AG09319 (cell line): ENCODE measurements around the gene PDIA3.

Experiments used
- DNase-seq: peaks from one replicate; pipeline ENCODE4 v3.0.0-alpha.2; 2010; ENCODE audit warnings: low read depth; ENCODE audit errors: extremely low read depth
- TF ChIP-seq, protein P1 (sequence below): IDR thresholded peaks from 2 replicates; pipeline ENCODE4 v1.5.1; 2011; ENCODE audit warnings: low read depth, mild to moderate bottlenecking, inconsistent platforms, low read length, moderate library complexity

Gene PDIA3

DNA sequence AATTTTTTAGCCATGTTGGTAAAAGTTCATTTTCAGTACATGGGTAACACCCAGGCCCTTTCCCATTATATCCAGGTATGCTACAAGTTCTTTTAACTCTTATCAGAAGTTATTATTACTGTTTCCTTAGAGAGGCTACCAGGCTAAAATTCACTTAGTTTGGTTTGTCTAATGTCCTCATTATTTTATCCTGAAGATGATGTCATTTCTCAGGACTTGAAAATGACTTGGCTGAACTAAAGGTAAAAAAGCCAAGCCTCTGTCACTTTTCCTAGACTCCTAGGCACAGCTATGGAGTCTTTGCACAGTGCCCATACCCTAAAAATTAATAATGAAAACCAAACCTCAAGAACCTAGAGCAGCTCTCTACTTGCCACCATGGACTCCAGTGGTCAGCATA is 26.4 kb downstream of the PDIA3 start:
- TF ChIP-seq, protein P1, sequence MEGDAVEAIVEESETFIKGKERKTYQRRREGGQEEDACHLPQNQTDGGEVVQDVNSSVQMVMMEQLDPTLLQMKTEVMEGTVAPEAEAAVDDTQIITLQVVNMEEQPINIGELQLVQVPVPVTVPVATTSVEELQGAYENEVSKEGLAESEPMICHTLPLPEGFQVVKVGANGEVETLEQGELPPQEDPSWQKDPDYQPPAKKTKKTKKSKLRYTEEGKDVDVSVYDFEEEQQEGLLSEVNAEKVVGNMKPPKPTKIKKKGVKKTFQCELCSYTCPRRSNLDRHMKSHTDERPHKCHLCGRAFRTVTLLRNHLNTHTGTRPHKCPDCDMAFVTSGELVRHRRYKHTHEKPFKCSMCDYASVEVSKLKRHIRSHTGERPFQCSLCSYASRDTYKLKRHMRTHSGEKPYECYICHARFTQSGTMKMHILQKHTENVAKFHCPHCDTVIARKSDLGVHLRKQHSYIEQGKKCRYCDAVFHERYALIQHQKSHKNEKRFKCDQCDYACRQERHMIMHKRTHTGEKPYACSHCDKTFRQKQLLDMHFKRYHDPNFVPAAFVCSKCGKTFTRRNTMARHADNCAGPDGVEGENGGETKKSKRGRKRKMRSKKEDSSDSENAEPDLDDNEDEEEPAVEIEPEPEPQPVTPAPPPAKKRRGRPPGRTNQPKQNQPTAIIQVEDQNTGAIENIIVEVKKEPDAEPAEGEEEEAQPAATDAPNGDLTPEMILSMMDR: no peak
- no peak for DNase-seq

DNA sequence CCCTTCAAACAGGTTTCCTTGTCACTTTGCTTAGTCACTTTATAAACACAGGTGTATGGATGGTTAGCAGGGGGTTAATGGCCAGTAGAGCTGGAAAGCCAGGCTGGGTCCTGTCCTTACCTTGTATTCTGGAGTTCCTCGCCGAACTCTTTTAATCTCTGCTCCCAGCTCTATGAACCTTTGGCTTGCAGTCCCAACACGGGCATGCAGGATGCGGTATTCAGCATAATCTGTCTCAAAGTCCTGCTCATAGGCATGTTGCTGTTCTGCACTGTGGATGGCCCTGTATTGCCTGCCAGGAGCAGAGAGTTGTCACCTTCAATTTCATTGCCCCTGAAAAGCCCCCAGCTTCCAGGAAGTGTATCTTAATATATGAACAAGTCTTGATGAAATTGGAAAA is 27.8 kb downstream of the PDIA3 start:
- no peak for DNase-seq
- TF ChIP-seq, protein P1: no peak

DNA sequence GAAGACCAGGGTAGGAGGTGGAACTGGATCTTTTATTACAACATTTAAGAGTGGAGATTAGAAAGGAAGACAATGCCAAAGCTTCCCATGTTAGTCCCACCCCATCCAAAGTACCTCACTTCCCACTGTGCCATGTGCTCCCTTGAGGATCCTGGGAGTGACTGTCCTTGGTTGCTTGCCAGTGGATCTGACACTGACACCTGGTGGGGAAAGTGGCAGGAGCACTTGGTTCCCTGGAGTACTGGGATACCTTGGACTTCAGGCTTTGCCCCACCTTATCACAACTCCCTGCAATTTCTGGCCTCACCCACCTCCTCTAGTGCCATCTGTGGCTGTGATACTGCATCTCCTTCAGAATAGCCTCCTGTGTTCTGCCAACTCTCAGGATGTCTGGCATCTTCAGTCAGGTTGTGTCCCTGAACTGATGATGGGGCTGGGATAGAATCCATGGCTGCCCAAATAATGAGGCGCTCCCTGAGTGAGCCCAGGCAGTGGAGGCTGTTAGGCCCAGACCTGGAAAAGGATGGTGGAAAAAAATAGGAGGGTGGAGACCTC is 29.2 kb downstream of the PDIA3 start:
- no peak for DNase-seq
- TF ChIP-seq, protein P1: peak; percentile 11

DNA sequence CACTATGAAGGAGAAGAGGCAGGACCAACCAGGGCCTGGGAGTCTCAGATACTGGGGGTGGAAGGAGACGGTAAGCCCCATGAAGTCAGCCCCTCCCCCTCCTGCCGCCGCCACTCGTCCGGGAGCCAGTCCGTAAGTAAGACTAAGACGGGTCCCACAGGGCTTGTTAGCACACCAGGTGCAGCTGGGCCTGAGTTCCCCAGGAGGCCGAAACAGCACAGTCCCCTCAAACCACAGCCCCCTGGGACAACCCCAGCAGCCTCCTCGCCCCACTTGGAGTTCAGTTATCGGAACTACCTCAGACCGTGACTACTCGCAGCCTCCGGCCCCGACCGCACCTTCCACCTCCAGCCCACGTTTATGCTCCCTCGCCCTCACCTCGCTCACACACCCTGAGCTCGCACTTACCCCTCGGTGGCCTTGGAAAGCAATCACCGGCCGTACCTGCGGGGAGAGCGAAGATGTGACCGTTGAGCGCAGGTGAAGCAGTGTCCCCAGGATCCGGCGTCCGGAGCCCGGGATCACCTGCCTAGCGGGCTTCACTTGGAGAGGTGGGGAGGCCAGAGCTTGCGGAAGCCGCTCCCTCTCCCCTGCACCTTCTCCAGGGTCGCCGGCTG is 30.0 kb downstream of the PDIA3 start:
- TF ChIP-seq, protein P1: no peak
- DNase-seq: no peak

DNA sequence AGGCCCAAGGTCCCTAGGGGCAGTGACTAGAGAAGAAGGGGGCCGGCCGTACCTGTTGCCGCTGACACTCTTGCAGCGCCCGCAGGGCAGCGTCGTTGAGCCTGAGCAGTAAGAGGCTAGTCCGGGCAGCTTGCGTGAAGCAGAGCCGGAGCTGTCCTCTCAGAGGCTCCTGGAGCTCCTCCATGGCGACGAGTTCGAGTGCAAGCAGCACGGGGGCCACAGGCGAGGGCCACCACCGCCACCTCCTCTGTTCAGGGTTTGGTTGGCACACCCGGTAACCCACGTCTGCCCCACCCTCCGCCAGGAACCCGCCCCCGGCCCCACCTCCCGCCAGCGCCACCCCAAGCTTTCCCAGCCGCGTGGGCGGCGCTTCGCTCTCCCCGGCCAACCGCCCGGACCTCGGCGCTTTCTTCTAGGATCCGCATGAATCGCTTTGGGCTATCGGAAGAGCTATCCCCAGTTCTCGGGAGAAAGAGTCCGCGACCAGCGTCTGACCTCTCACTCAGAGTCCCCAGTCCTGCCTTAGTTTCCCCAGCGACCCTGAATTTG is 30.6 kb downstream of the PDIA3 start, which contains the start of gene ELL3:
Gene ELL3, minus strand, starts transcription at position 249 of the 549 bp plus-strand sequence. Its CDS starts 65 bp downstream, at position 184.
- TF ChIP-seq, protein P1: no peak
- no peak for DNase-seq

DNA sequence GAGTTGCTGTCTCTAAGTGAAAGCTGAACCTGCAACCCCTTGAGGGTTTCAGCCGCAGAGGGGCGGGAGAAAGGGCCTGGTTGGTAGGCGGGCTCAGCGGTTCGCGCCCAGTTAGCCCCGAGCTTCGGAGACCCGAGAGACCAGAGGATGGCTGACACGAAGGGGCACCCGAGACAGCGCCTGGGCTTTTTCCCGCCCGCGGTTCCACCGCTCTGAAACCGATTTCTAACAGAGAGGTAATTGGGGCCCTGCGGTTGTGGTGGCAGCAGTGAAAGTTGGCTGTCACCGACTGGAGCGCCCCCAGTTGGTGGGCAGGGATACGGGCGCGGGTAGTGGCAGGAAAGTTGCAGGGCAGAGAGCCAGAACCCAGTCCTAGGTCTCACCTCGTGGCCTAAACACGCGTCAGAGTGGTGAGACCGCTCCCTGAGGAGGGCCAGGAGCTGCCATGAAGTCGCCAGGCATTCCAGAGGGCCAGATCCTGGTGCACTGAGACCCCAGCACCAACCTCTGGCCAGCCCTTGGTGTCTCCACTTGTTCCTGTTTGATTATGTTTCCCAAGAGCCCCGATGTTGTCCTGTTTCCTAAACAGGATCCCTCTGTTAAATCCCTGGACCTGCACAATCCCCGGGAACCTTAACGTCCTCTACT is 31.2 kb downstream of the PDIA3 start:
- TF ChIP-seq, protein P1: peak; percentile 92
- DNase-seq: no peak

DNA sequence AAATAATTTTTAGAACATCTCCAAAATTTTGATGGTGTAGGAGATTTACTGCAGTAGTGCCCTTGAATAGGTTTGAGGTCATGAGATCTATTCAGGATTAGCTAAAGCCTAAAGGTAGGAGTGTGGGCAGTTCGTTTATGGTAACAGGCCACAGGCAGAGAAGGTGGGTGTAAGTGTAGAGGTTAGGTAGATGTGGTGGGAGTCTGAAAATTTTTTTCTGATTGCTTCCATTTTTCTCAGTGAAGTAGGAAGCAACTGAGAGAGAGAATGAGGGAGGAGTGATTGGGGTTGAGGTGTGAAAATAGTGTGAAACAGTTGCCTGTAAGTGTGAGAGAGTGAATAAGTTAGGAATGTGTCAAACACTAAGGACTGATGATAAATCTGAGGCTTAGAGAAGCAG is 32.8 kb downstream of the PDIA3 start:
- DNase-seq: no peak
- TF ChIP-seq, protein P1: no peak
